ENCODE measurements around the gene MAP4K2.

The MAP4K2 gene

GRCh38 chr11:64839335-64839734 lies 36.3 kb upstream of the MAP4K2 start:
- no peak for DNase-seq (ENCODE audit: extremely low read depth in 1 of 2, low read depth in 1 of 2)

GRCh38 chr11:64838600-64839334 lies 35.8 kb upstream of the MAP4K2 start:
- no peak for DNase-seq (ENCODE audit: extremely low read depth in 1 of 2, low read depth in 1 of 2)

- no peak for DNase-seq (ENCODE audit: extremely low read depth in 1 of 2, low read depth in 1 of 2)
These were observed 34.9 kb upstream of the MAP4K2 start for GRCh38 chr11:64837887-64838351.

- no peak for DNase-seq (ENCODE audit: extremely low read depth in 1 of 2, low read depth in 1 of 2)
These were observed 33.5 kb upstream of the MAP4K2 start for GRCh38 chr11:64836448-64837072.

GRCh38 chr11:64835616-64836447 lies 32.8 kb upstream of the MAP4K2 start:
- DNase-seq (ENCODE audit: extremely low read depth in 1 of 2, low read depth in 1 of 2) = no peak

GRCh38 chr11:64834723-64835615 lies 32.0 kb upstream of the MAP4K2 start:
- DNase-seq (ENCODE audit: extremely low read depth in 1 of 2, low read depth in 1 of 2) = no peak

- no peak for DNase-seq (ENCODE audit: extremely low read depth in 1 of 2, low read depth in 1 of 2)
These were observed 31.2 kb upstream of the MAP4K2 start for GRCh38 chr11:64834031-64834722.

- DNase-seq (ENCODE audit: extremely low read depth in 1 of 2, low read depth in 1 of 2) = no peak
These were observed 30.5 kb upstream of the MAP4K2 start for GRCh38 chr11:64833509-64833908.

- no peak for DNase-seq (ENCODE audit: extremely low read depth in 1 of 2, low read depth in 1 of 2)
These were observed 30.1 kb upstream of the MAP4K2 start for GRCh38 chr11:64833198-64833502.

GRCh38 chr11:64832467-64833197 lies 29.6 kb upstream of the MAP4K2 start:
- no peak for DNase-seq (ENCODE audit: extremely low read depth in 1 of 2, low read depth in 1 of 2)

GRCh38 chr11:64831411-64831891 lies 28.4 kb upstream of the MAP4K2 start:
- DNase-seq (ENCODE audit: extremely low read depth in 1 of 2, low read depth in 1 of 2) = no peak

GRCh38 chr11:64829536-64830251 lies 26.7 kb upstream of the MAP4K2 start:
- no peak for DNase-seq (ENCODE audit: extremely low read depth in 1 of 2, low read depth in 1 of 2)

- DNase-seq (ENCODE audit: extremely low read depth in 1 of 2, low read depth in 1 of 2) = no peak
These were observed 24.4 kb upstream of the MAP4K2 start for GRCh38 chr11:64827451-64827839.

GRCh38 chr11:64826578-64827450 lies 23.8 kb upstream of the MAP4K2 start:
- DNase-seq (ENCODE audit: extremely low read depth in 1 of 2, low read depth in 1 of 2) = no peak

- no peak for DNase-seq (ENCODE audit: extremely low read depth in 1 of 2, low read depth in 1 of 2)
These were observed 23.0 kb upstream of the MAP4K2 start for GRCh38 chr11:64826062-64826461.

- no peak for DNase-seq (ENCODE audit: extremely low read depth in 1 of 2, low read depth in 1 of 2)
These were observed 20.6 kb upstream of the MAP4K2 start for GRCh38 chr11:64823568-64824119.

GRCh38 chr11:64817476-64817875 lies 14.5 kb upstream of the MAP4K2 start:
- no peak for DNase-seq (ENCODE audit: extremely low read depth in 1 of 2, low read depth in 1 of 2)

All from activated CD8-positive, alpha-beta memory T cell treated with anti-CD3 and anti-CD28 coated beads for 1 hour (primary cell).